SU-DHL-6 (cell line): Measurements from ENCODE around the gene SDCCAG8.

Experiments used
- H2AFZ ChIP-seq: fragments of 200-600 bp; sonication (generic); 2 replicates; pipeline ENCODE4 v1.6.1; 2014; ENCODE audit warnings: low read depth, mild to moderate bottlenecking, moderate library complexity, mixed read lengths, antibody characterized with exemption, low read length; ENCODE audit not compliant: severe bottlenecking
- H3F3A ChIP-seq: fragments of 200-600 bp; shearing (Covaris generic); 2 replicates; pipeline ENCODE4 v1.6.0; 2016; ENCODE audit warnings: antibody characterized with exemption, mild to moderate bottlenecking; ENCODE audit not compliant: insufficient read depth
- H3K27ac ChIP-seq: fragments of 200-600 bp; sonication (generic); 2 replicates; pipeline ENCODE4 v1.5.1; 2016; ENCODE audit warnings: low read depth, mild to moderate bottlenecking, low read length, moderate library complexity, mixed read lengths
- H3K27me3 ChIP-seq: fragments of 200-600 bp; sonication (generic), shearing (Covaris generic); 2 replicates; pipeline ENCODE4 v1.6.0; 2014; ENCODE audit warnings: mild to moderate bottlenecking, low read length
- H3K36me3 ChIP-seq: fragments of 200-600 bp; sonication (generic); 2 replicates; pipeline ENCODE4 v1.6.1; 2014; ENCODE audit warnings: mild to moderate bottlenecking, low read length, mixed read lengths
- H3K4me2 ChIP-seq: fragments of 300-600, 200-600 bp; shearing (Covaris generic), sonication (generic); 2 replicates; pipeline ENCODE4 v1.6.0; 2014; ENCODE audit warnings: low read length, low read depth, mild to moderate bottlenecking; ENCODE audit not compliant: poor library complexity, severe bottlenecking
- H3K4me3 ChIP-seq: fragments of 200-600 bp; sonication (generic); 2 replicates; pipeline ENCODE4 v1.5.1; 2014; ENCODE audit warnings: antibody characterized with exemption, low read length, mild to moderate bottlenecking, mixed read lengths; ENCODE audit not compliant: insufficient read depth, poor library complexity, severe bottlenecking
- H3K79me2 ChIP-seq: fragments of 200-600 bp; sonication (generic); 2 replicates; pipeline ENCODE4 v1.6.1; 2014; ENCODE audit warnings: mild to moderate bottlenecking, low read length, moderate library complexity; ENCODE audit not compliant: insufficient read depth
- H3K9ac ChIP-seq: fragments of 200-600 bp; sonication (generic); 2 replicates; pipeline ENCODE4 v1.7.0; 2014; ENCODE audit warnings: mild to moderate bottlenecking, low read length
- H3K9me2 ChIP-seq: fragments of 200-600 bp; sonication (generic); replicated peaks from 2 replicates; pipeline ENCODE4 v1.6.1; 2014; ENCODE audit warnings: low read length; ENCODE audit not compliant: insufficient read depth
- H3K9me3 ChIP-seq: fragments of 200-600 bp; sonication (generic); 2 replicates; pipeline ENCODE4 v1.6.1; 2014; ENCODE audit warnings: low read length, mixed read lengths; ENCODE audit not compliant: insufficient read depth
- H4K20me1 ChIP-seq: fragments of 200-600 bp; sonication (generic); 2 replicates; pipeline ENCODE4 v1.6.1; 2014; ENCODE audit warnings: low read depth, mild to moderate bottlenecking, antibody characterized with exemption, low read length, moderate library complexity, mixed read lengths
- CTCF ChIP-seq: fragments of 200-600 bp; sonication (generic); IDR thresholded peaks from one replicate; pipeline ENCODE4 v1.5.1; 2017; ENCODE audit warnings: antibody characterized with exemption, mild to moderate bottlenecking, low read length, moderate library complexity; ENCODE audit not compliant: insufficient read depth, poor library complexity, severe bottlenecking
- EZH2phosphoT487 ChIP-seq: fragments of 200-600 bp; sonication (generic), shearing (Covaris generic); conservative IDR thresholded peaks from 2 replicates; pipeline ENCODE4 v1.6.1; 2018; ENCODE audit warnings: mild to moderate bottlenecking, antibody characterized with exemption, low read length, moderate library complexity, mixed read lengths

The SDCCAG8 gene

GRCh38 chr1:243250102-243250501 is 5.7 kb upstream of the SDCCAG8 start:
- no peak overlapping the region for H3K27ac ChIP-seq
- TF ChIP-seq EZH2phosphoT487 (no peak), CTCF (no peak)
- H3K9ac ChIP-seq = no peak overlapping the region
- H2AFZ ChIP-seq = no peak overlapping the region
- no peaks in the 10 kb centered on the region for H3K9me2 ChIP-seq
- H3K36me3 ChIP-seq = no peaks in the 10 kb centered on the region
- H3K27me3 ChIP-seq = no peaks in the 10 kb centered on the region
- peaks cover 94% of the 10 kb centered on the region for H3K79me2 ChIP-seq
- no peaks in the 10 kb centered on the region for H3K9me3 ChIP-seq
- H3F3A ChIP-seq = peaks cover 6% of the 10 kb centered on the region; the same call in 1 of the 2 replicates
- no peak overlapping the region for H3K4me2 ChIP-seq
- H3K4me3 ChIP-seq = no peak overlapping the region
- H4K20me1 ChIP-seq = peaks cover 23% of the 10 kb centered on the region

GRCh38 chr1:243251539-243251938 is 4.3 kb upstream of the SDCCAG8 start:
- Histone ChIP-seq H3K36me3 (no peaks in the 10 kb centered on the region), H4K20me1 (peaks cover 23% of the 10 kb centered on the region), H3F3A (peaks cover 6% of the 10 kb centered on the region; the same call in 1 of the 2 replicates)

GRCh38 chr1:243253211-243253925 is 2.5 kb upstream of the SDCCAG8 start:
- no peaks in the 10 kb centered on the region for H3K36me3 ChIP-seq
- no peaks in the 10 kb centered on the region for H3K9me3 ChIP-seq
- no peaks in the 10 kb centered on the region for H3K27me3 ChIP-seq
- peaks cover 23% of the 10 kb centered on the region for H4K20me1 ChIP-seq
- H3K4me3 ChIP-seq = peak overlapping the region; percentile 69
- H2AFZ ChIP-seq = no peak overlapping the region
- peak overlapping the region; percentile 13; the same call in 1 of the 2 replicates for H3K27ac ChIP-seq
- H3K4me2 ChIP-seq = peak overlapping the region; percentile 100
- H3K9ac ChIP-seq = peak overlapping the region; percentile 70
- H3K79me2 ChIP-seq = peaks cover 85% of the 10 kb centered on the region
- TF ChIP-seq EZH2phosphoT487 = no peak
- no peak for TF ChIP-seq CTCF
- H3F3A ChIP-seq = peaks cover 6% of the 10 kb centered on the region; the same call in 1 of the 2 replicates
- no peaks in the 10 kb centered on the region for H3K9me2 ChIP-seq

More at GRCh38 chr1:243251539-243251938, 4.3 kb upstream of the SDCCAG8 start:
- H3K4me3 ChIP-seq = no peak overlapping the region
- H3K27ac ChIP-seq = no peak overlapping the region
- no peaks in the 10 kb centered on the region for H3K27me3 ChIP-seq
- H3K9ac ChIP-seq = no peak overlapping the region
- TF ChIP-seq EZH2phosphoT487 (no peak), CTCF (no peak)
- peaks cover 85% of the 10 kb centered on the region for H3K79me2 ChIP-seq
- H3K9me2 ChIP-seq = no peaks in the 10 kb centered on the region
- H3K4me2 ChIP-seq = peak overlapping the region; percentile 100
- no peak overlapping the region for H2AFZ ChIP-seq
- H3K9me3 ChIP-seq = no peaks in the 10 kb centered on the region
